Pons (tissue), 1 donor: ENCODE results near the gene SUFU.

Experiments used
- DNase-seq: peaks from one replicate; pipeline ENCODE4 v3.0.0-alpha.2; 2016; ENCODE audit warnings: low spot score

SUFU gene

GRCh38 chr10:102620138-102620590 is 116.4 kb downstream of the SUFU start:
- DNase-seq = no peak

- DNase-seq = no peak
Measured at GRCh38 chr10:102620591-102621442, 117.0 kb downstream of the SUFU start.

- DNase-seq = peak; percentile 78
Measured at GRCh38 chr10:102621443-102622325, 117.9 kb downstream of the SUFU start.

GRCh38 chr10:102624094-102624493 is 120.3 kb downstream of the SUFU start:
- no peak for DNase-seq

- no peak for DNase-seq
Measured at GRCh38 chr10:102624751-102625645, 121.2 kb downstream of the SUFU start.

DNA sequence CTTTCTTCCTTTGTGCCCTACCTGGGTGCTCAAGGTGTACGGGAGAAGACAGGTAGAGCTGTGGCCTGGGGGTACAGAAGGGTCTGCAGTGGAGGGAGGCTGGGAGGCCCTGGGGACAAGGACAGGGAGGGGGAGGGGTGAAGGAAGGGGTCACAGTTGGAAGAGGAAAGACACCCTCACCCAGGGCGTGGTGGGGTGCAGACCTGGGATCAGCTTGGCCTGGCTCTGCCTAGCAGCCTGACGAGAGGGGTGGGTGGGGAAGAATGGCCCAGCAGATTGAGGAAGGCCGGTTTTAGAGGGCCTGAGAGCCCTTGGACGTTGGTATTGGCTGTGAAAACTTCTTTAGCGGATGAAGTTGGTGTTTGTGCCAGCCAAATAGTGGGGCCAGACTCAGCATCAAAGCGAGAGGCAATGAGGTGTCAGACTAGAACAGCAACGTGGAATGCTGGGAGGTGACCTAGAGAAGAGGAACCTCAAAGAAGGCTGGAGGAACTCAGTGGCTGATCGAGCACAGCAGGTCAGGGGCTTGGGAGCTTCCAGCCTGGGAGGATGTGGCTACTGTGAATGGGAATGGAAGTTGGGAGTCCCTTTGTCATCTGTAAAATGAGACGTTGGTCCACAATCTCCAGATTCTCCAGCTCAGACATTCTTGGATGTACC is 122.4 kb downstream of the SUFU start:
- DNase-seq = no peak

GRCh38 chr10:102627291-102627735 is 123.5 kb downstream of the SUFU start:
- DNase-seq = no peak

- DNase-seq = no peak
Measured at GRCh38 chr10:102627736-102628293, 124.0 kb downstream of the SUFU start.

DNA sequence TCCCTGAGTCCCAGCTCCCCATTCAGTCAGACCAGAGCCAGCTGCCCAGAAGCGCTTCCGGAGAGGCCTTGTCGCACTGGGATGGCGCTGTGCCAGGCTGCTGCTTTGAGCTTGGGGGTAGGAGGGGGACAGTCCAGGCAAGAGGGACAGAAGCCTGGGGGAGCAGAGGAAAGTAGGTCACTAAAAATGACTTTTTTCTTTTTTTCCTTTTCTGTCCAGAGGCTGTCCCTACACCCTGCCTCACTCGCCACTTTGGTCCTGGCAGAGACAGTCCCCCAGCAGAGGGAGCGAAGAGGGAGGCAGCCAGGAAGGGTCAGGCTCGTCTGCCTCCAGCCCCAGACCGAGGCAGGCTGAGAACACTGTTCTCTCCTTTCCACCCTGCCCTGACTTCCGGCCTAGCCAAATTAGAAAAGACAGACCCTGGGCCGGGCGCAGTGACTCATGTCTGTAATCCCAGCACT is 124.7 kb downstream of the SUFU start:
- DNase-seq = peak; percentile 93

DNA sequence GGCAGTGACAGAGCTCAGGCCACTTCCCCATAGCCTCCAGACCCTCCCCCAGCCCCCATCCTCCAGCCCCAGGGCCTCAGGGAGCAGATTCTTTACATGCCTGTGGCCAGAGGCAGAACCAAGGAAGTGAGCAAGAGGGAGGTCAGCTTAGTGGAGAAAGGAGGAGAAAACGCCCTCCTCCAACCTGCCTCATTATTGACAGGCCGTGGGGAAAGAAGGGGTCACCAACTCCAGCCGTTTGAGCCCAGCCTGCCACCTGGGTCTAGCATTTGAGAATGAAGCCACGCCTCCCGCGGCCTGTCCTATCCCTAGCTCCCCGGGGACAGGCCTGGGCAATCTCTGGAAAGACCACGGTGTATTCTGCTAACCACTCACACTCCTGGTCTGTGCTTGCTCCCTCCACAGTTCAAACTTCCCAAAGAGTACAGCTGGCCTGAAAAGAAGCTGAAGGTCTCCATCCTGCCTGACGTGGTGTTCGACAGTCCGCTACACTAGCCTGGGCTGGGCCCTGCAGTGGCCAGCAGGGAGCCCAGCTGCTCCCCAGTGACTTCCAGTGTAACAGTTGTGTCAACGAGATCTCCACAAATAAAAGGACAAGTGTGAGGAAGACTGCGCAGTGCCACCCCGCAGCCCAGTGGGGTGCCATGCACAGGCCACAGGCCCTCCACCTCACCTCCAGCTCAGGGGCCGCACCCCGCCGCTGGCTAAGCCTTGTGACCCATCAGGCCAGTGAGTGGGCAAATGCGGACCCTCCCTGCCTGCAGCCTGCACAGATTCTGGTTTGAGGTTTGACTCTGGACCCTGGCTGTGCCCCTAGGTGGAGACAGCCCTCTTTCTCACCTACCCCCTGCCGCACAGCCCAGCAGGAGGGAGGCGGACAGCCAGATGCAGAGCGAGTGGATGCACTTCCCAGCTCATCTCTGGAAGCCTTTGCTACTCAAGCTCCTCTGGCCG is 126.2 kb downstream of the SUFU start:
- DNase-seq = no peak

DNA sequence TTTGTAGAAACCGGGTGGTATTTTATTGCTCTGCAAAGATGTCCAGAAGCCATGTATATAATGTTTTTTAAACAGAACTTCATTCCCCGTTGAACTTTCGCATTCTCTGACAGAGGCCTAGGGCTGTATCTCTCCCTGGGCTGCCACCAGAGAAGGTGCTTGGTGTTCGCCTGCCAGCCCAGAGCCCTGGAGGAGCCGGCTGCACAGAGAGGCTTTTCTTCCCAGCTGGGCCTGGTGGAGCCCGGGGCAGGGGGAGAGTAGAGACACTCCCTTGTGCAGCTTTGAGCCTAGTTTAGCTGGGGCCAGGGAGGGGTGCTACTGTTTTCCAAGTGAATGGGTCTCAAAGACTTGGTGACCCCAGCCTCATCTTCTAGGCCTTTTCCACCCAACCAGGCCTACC is 126.9 kb downstream of the SUFU start:
- no peak for DNase-seq

- no peak for DNase-seq
Measured at GRCh38 chr10:102631525-102632393, 128.0 kb downstream of the SUFU start.

DNA sequence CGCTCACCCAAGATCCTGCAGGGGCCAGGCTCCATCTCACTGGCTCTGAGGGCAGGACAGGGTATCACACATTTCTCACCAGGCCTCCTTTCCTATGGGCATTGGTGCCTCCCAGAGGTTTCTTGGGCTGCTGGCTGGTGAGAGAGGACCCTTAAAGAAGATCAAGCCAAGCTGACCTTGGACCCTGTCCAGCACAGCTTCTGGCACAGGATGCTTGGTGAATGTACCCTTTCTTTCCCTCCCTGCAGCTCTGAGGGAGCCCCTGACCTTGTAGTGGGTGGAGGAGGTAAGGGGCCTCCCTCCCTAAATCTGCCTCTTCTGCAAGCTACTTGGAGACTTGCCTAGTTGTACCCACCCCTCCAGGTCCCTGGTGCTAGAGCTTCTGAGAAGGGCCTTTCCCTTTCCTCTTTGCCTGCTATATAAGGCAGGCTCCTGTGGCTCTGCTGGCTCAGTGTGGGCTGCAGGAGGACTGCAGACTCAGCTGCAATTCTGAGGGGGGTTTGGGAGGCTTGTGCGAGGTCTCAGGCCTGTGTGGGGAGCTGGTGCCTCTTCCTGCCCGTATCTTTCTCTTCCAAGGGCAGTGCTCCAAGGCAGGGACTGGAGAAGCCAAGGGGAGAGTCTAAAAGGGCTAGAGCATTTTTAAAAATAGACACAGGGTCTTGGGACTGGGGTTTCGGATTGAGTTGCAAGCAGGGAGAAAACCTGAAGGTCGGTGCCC is 128.8 kb downstream of the SUFU start:
- DNase-seq = no peak

GRCh38 chr10:102633287-102633686 is 129.5 kb downstream of the SUFU start:
- DNase-seq = no peak

GRCh38 chr10:102633848-102634247 is 130.1 kb downstream of the SUFU start:
- DNase-seq = no peak

- no peak for DNase-seq
Measured at GRCh38 chr10:102634686-102635085, 130.9 kb downstream of the SUFU start.

DNA sequence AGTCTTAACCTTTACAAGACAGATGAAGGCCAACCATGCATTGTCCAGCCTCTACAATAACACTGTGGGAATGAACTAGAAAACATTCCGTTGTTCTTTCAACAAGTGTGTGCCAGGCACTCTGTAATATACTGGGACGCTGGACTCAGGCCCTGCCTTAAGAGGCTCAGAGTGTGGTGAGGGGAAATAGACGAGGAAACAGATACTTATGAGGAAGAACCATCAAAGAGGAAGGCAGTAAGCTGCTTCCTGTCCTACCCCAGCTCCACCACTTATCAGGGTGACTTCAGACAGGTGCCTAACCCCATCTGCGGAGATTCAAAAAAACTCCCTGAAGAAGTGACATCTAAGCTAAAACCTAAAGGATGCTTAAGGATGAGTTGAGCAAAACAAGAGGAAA is 131.6 kb downstream of the SUFU start:
- no peak for DNase-seq

GRCh38 chr10:102639537-102639936 is 135.8 kb downstream of the SUFU start:
- no peak for DNase-seq
